HEK293 (cell line): ENCODE results near the gene DDR1.

ENCODE experiments used
- GLIS1 ChIP-seq: fragments of 450-650 bp; formaldehyde crosslinking; IDR thresholded peaks from 2 replicates; pipeline ENCODE4 v1.5.1; 2016; ENCODE audit warnings: missing biosample characterization, missing genetic modification characterization
- HOXC10 ChIP-seq: sonication (generic); formaldehyde crosslinking; IDR thresholded peaks from 2 replicates; pipeline ENCODE4 v1.8.1; 2023; ENCODE audit warnings: mild to moderate bottlenecking, missing genetic modification reagents
- INSM2 ChIP-seq: fragments of 450-650 bp; formaldehyde crosslinking; IDR thresholded peaks from 2 replicates; pipeline ENCODE4 v1.5.1; 2016; ENCODE audit warnings: missing biosample characterization, missing genetic modification characterization
- KLF9 ChIP-seq: fragments of 450-650 bp; formaldehyde crosslinking; IDR thresholded peaks from 2 replicates; pipeline ENCODE4 v1.5.1; 2016; ENCODE audit warnings: missing biosample characterization, missing genetic modification characterization, low read depth
- SP7 ChIP-seq: fragments of 450-650 bp; formaldehyde crosslinking; IDR thresholded peaks from 2 replicates; pipeline ENCODE4 v1.5.1; 2016; ENCODE audit warnings: missing biosample characterization, missing genetic modification characterization
- WT1 ChIP-seq: fragments of 450-650 bp; formaldehyde crosslinking; IDR thresholded peaks from 2 replicates; pipeline ENCODE4 v1.5.1; 2016; ENCODE audit warnings: missing biosample characterization, missing genetic modification characterization
- ZBTB26 ChIP-seq: fragments of 450-650 bp; formaldehyde crosslinking; optimal IDR thresholded peaks from 2 replicates; pipeline ENCODE3; 2016; ENCODE audit warnings: missing biosample characterization, mild to moderate bottlenecking, missing genetic modification characterization
- ZBTB44 ChIP-seq: fragments of 450-650 bp; IDR thresholded peaks from 2 replicates; pipeline ENCODE4 v1.5.1; 2018; ENCODE audit warnings: missing biosample characterization, mild to moderate bottlenecking, missing genetic modification characterization
- ZBTB8A ChIP-seq: fragments of 450-650 bp; formaldehyde crosslinking; IDR thresholded peaks from 2 replicates; pipeline ENCODE4 v1.5.1; 2016; ENCODE audit warnings: missing biosample characterization, missing genetic modification characterization
- ZFP3 ChIP-seq: fragments of 450-650 bp; formaldehyde crosslinking; IDR thresholded peaks from 2 replicates; pipeline ENCODE4 v1.5.1; 2016; ENCODE audit warnings: low read depth, missing biosample characterization, missing genetic modification characterization
- ZIC2 ChIP-seq: fragments of 450-650 bp; formaldehyde crosslinking; IDR thresholded peaks from 2 replicates; pipeline ENCODE4 v1.5.1; 2016; ENCODE audit warnings: missing biosample characterization, missing genetic modification characterization
- ZNF10 ChIP-seq: fragments of 450-650 bp; formaldehyde crosslinking; IDR thresholded peaks from 2 replicates; pipeline ENCODE4 v1.5.1; 2017; ENCODE audit warnings: missing biosample characterization, missing genetic modification characterization
- ZNF112 ChIP-seq: fragments of 450-650 bp; formaldehyde crosslinking; IDR thresholded peaks from 2 replicates; pipeline ENCODE4 v1.5.0; 2017; ENCODE audit warnings: missing biosample characterization, missing genetic modification characterization
- ZNF114 ChIP-seq: fragments of 450-650 bp; formaldehyde crosslinking; IDR thresholded peaks from 2 replicates; pipeline ENCODE4 v1.5.0; 2017; ENCODE audit warnings: missing biosample characterization, missing genetic modification characterization
- ZNF155 ChIP-seq: fragments of 450-650 bp; formaldehyde crosslinking; IDR thresholded peaks from 2 replicates; pipeline ENCODE4 v1.5.1; 2016; ENCODE audit warnings: missing biosample characterization, missing genetic modification characterization
- ZNF23 ChIP-seq: fragments of 450-650 bp; formaldehyde crosslinking; IDR thresholded peaks from 2 replicates; pipeline ENCODE4 v1.5.1; 2016; ENCODE audit warnings: missing biosample characterization, missing genetic modification characterization, borderline replicate concordance
- ZNF26 ChIP-seq: fragments of 450-650 bp; formaldehyde crosslinking; IDR thresholded peaks from 2 replicates; pipeline ENCODE4 v1.5.1; 2016; ENCODE audit warnings: missing biosample characterization, missing genetic modification characterization
- ZNF311 ChIP-seq: fragments of 450-650 bp; formaldehyde crosslinking; IDR thresholded peaks from 2 replicates; pipeline ENCODE4 v1.5.1; 2017; ENCODE audit warnings: missing biosample characterization, missing genetic modification characterization, borderline replicate concordance
- ZNF350 ChIP-seq: fragments of 450-650 bp; formaldehyde crosslinking; IDR thresholded peaks from 2 replicates; pipeline ENCODE4 v1.5.0; 2017; ENCODE audit warnings: missing biosample characterization, mild to moderate bottlenecking, missing genetic modification characterization
- ZNF354C ChIP-seq: fragments of 450-650 bp; formaldehyde crosslinking; IDR thresholded peaks from 2 replicates; pipeline ENCODE4 v1.5.1; 2016; ENCODE audit warnings: missing biosample characterization, missing genetic modification characterization, low read depth, borderline replicate concordance
- ZNF416 ChIP-seq: fragments of 450-650 bp; formaldehyde crosslinking; IDR thresholded peaks from 2 replicates; pipeline ENCODE4 v1.5.1; 2016; ENCODE audit warnings: missing biosample characterization, missing genetic modification characterization
- ZNF449 ChIP-seq: fragments of 450-650 bp; formaldehyde crosslinking; IDR thresholded peaks from 2 replicates; pipeline ENCODE4 v1.5.1; 2017; ENCODE audit warnings: missing biosample characterization, mild to moderate bottlenecking, missing genetic modification characterization, moderate library complexity
- ZNF558 ChIP-seq: fragments of 450-650 bp; formaldehyde crosslinking; IDR thresholded peaks from 2 replicates; pipeline ENCODE4 v1.5.1; 2016; ENCODE audit warnings: missing biosample characterization, missing genetic modification characterization
- ZNF560 ChIP-seq: fragments of 450-650 bp; formaldehyde crosslinking; IDR thresholded peaks from 2 replicates; pipeline ENCODE4 v1.5.1; 2017; ENCODE audit warnings: missing biosample characterization, missing genetic modification characterization, borderline replicate concordance
- ZNF561 ChIP-seq: fragments of 450-650 bp; IDR thresholded peaks from 2 replicates; pipeline ENCODE4 v1.5.1; 2018; ENCODE audit warnings: missing biosample characterization, missing genetic modification characterization, borderline replicate concordance
- ZNF600 ChIP-seq: fragments of 450-650 bp; formaldehyde crosslinking; IDR thresholded peaks from 2 replicates; pipeline ENCODE4 v1.5.1; 2016; ENCODE audit warnings: missing biosample characterization, missing genetic modification characterization
- ZNF707 ChIP-seq: fragments of 450-650 bp; formaldehyde crosslinking; IDR thresholded peaks from 2 replicates; pipeline ENCODE4 v1.5.1; 2016; ENCODE audit warnings: missing biosample characterization, missing genetic modification characterization
- ZNF747 ChIP-seq: fragments of 450-650 bp; formaldehyde crosslinking; IDR thresholded peaks from 2 replicates; pipeline ENCODE4 v1.5.1; 2016; ENCODE audit warnings: missing biosample characterization, missing genetic modification characterization
- ZNF76 ChIP-seq: fragments of 450-650 bp; formaldehyde crosslinking; IDR thresholded peaks from 2 replicates; pipeline ENCODE4; 2016; ENCODE audit warnings: low read depth, missing biosample characterization, missing genetic modification characterization, borderline replicate concordance
- ZNF776 ChIP-seq: fragments of 450-650 bp; formaldehyde crosslinking; IDR thresholded peaks from 2 replicates; pipeline ENCODE4 v1.5.0; 2017; ENCODE audit warnings: missing biosample characterization, missing genetic modification characterization, borderline replicate concordance
- ZNF785 ChIP-seq: fragments of 450-650 bp; formaldehyde crosslinking; IDR thresholded peaks from 2 replicates; pipeline ENCODE4 v1.5.1; 2016; ENCODE audit warnings: missing biosample characterization, missing genetic modification characterization
- ZNF791 ChIP-seq: fragments of 450-650 bp; formaldehyde crosslinking; IDR thresholded peaks from 2 replicates; pipeline ENCODE4 v1.5.1; 2016; ENCODE audit warnings: missing biosample characterization, missing genetic modification characterization
- ZNF843 ChIP-seq: fragments of 450-650 bp; formaldehyde crosslinking; IDR thresholded peaks from 2 replicates; pipeline ENCODE4 v1.5.1; 2016; ENCODE audit warnings: missing biosample characterization, missing genetic modification characterization

The DDR1 gene

GRCh38 chr6:30907758-30908591, 23.7 kb downstream of the DDR1 start, which contains the start of gene GTF2H4 (continued):
- TF ChIP-seq ZBTB44 (tag by site-specific recombination) (peak; percentile 66), ZNF354C (tag by site-specific recombination) (peak; percentile 31; the same call in 1 of the 2 replicates), KLF9 (tag by site-specific recombination) (peak; percentile 95), ZNF10 (tag by site-specific recombination) (peak; percentile 96), ZNF785 (tag by site-specific recombination) (peak; percentile 98; the same call in 1 of the 2 replicates), ZNF843 (tag by site-specific recombination) (peak; percentile 81), ZNF449 (peak; percentile 47; the same call in 1 of the 2 replicates), HOXC10 (CRISPR knock-in tag) (no peak), ZNF560 (tag by site-specific recombination) (no peak), ZFP3 (tag by site-specific recombination) (0 out of 2 replicates have a peak, but pooled peaks have one; percentile 53), ZBTB26 (peak; percentile 96), ZNF23 (tag by site-specific recombination) (no peak), ZNF114 (tag by site-specific recombination) (0 out of 2 replicates have a peak, but pooled peaks have one; percentile 31), ZNF416 (tag by site-specific recombination) (0 out of 2 replicates have a peak, but pooled peaks have one; percentile 19), SP7 (tag by site-specific recombination) (peak; percentile 97), ZBTB8A (peak; percentile 81), ZNF707 (no peak; the same call in 1 of the 2 replicates), WT1 (tag by site-specific recombination) (peak; percentile 90), ZNF747 (no peak), ZNF600 (tag by site-specific recombination) (peak; percentile 91), ZIC2 (tag by site-specific recombination) (peak; percentile 47), ZNF350 (tag by site-specific recombination) (no peak), ZNF558 (tag by site-specific recombination) (peak; percentile 30), ZNF112 (tag by site-specific recombination) (no peak), INSM2 (peak; percentile 88; the same call in 1 of the 2 replicates), ZNF26 (tag by site-specific recombination) (no peak), ZNF311 (no peak), ZNF561 (tag by site-specific recombination) (peak; percentile 99), ZNF791 (tag by site-specific recombination) (no peak), ZNF776 (tag by site-specific recombination) (no peak), ZNF155 (peak; percentile 13; the same call in 1 of the 2 replicates), GLIS1 (tag by site-specific recombination) (peak; percentile 88), ZNF76 (tag by site-specific recombination) (peak; percentile 99)
